K562 (cell line): ENCODE results near the gene NSF. TPM values are rescaled to one million over a fixed set of nuclear protein-coding genes. Genes with fewer than 3 reads are reported as not detected.

Experiments
- ATAC-seq: fragments of 200-7000 bp; cut with Tn5 transposase; 3 replicates; pipeline ENCODE4 v1.9.1; 2020; ENCODE audit warnings: moderate library complexity
- BruUV-seq: library from RNA; stranded (reverse); fragments of 400-500 nt; replicated peaks from 2 replicates; lab custom pipeline; 2021; lab: Mats Ljungman, UMichigan
- CTCF ChIA-PET: fragments of 300-600 bp; formaldehyde crosslinking; extraction: SDS; loops from one replicate; lab custom pipeline; 2021; ENCODE audit warnings: low intra/inter-chr PET ratio; lab: Yijun Ruan, JAX
- POLR2A ChIA-PET: fragments of 300-600, 350-650 bp; sonication (Branson Sonifier 250); formaldehyde crosslinking; extraction: SDS; loops from one replicate; lab custom pipeline; 2021; ENCODE audit warnings: antibody characterized with exemption, inconsistent platforms; lab: Yijun Ruan, JAX
- DNase-seq, 4 experiments: peaks; one replicate each; pipeline versions ENCODE4 v3.0.0 to v3.0.0-alpha.2; 2011 to 2018; ENCODE audit warnings: low spot score in 3 of 4, mixed read lengths in 3 of 4; ENCODE audit errors: extremely low read depth in 1 of 4
- FAIRE-seq: peaks from 2 replicates; lab custom pipeline; 2011; peaks lifted over from hg19 to GRCh38; lab: Jason Lieb, UNC
- H2AFZ ChIP-seq: 2 replicates; pipeline ENCODE4 v1.6.0; 2011; ENCODE audit warnings: low read depth, low read length, control low read depth, inconsistent platforms
- H3K27ac ChIP-seq: fragments of 200-600 bp; 3 replicates; pipeline ENCODE4 v1.8.0; 2011; ENCODE audit warnings: low read depth, mild to moderate bottlenecking, control low read depth, inconsistent platforms, low read length, moderate library complexity, mixed read lengths; ENCODE audit errors: extremely low read depth
- H3K27me3 ChIP-seq, 2 experiments: fragments of 300-600 bp in 1 of 2; 2 replicates in 1 of 2; 3 replicates in 1 of 2; pipeline versions ENCODE4 v1.6.0 to v1.8.0; 2011; ENCODE audit warnings: inconsistent platforms in 2 of 2, low read length in 2 of 2, mild to moderate bottlenecking in 1 of 2, mixed read lengths in 1 of 2, moderate library complexity in 1 of 2; ENCODE audit not compliant: control insufficient read depth in 2 of 2, insufficient read depth in 2 of 2
- H3K36me3 ChIP-seq: fragments of 300-600 bp; 3 replicates; pipeline ENCODE4 v1.8.0; 2011; ENCODE audit warnings: mild to moderate bottlenecking, low read length, inconsistent platforms; ENCODE audit not compliant: control insufficient read depth, insufficient read depth
- H3K4me1 ChIP-seq, 2 experiments: fragments of 200-600 bp in 1 of 2; replicated peaks in 1 of 2; 2 replicates in 1 of 2; 3 replicates in 1 of 2; pipeline versions ENCODE4 v1.5.1 to v1.8.0; 2011; ENCODE audit warnings: inconsistent platforms in 2 of 2, low read length in 2 of 2, mild to moderate bottlenecking in 1 of 2, mixed read lengths in 1 of 2, moderate library complexity in 1 of 2; ENCODE audit not compliant: control insufficient read depth in 2 of 2, insufficient read depth in 2 of 2
- H3K4me2 ChIP-seq: 2 replicates; pipeline ENCODE4 v1.6.1; 2011; ENCODE audit warnings: low read length, control low read depth, inconsistent platforms, mixed read lengths; ENCODE audit not compliant: insufficient read depth
- H3K4me3 ChIP-seq: fragments of 200-600 bp; sonication (generic), shearing (Covaris generic); 2 replicates; pipeline ENCODE4 v1.5.1; 2016; ENCODE audit warnings: control low read depth, inconsistent platforms
- H3K79me2 ChIP-seq: fragments of 200-600 bp; 3 replicates; pipeline ENCODE4 v1.8.0; 2011; ENCODE audit warnings: low read length, inconsistent platforms; ENCODE audit not compliant: control insufficient read depth, insufficient read depth
- H3K9ac ChIP-seq, 2 experiments: 2 replicates each; pipeline versions ENCODE4 v1.6.0 to v1.6.1; 2011; ENCODE audit warnings: low read depth in 2 of 2, low read length in 2 of 2, control low read depth in 1 of 2, inconsistent platforms in 1 of 2, mild to moderate bottlenecking in 1 of 2, mixed read lengths in 1 of 2; ENCODE audit not compliant: insufficient read depth in 1 of 2
- H3K9me1 ChIP-seq: one replicate; pipeline ENCODE4 v1.6.0; 2011; ENCODE audit warnings: inconsistent platforms, mild to moderate bottlenecking, low read length, moderate library complexity; ENCODE audit not compliant: control insufficient read depth, insufficient read depth
- H3K9me3 ChIP-seq: replicated peaks from 2 replicates; pipeline ENCODE4 v1.5.1; 2011; ENCODE audit warnings: low read depth, low read length, inconsistent platforms; ENCODE audit not compliant: control insufficient read depth, insufficient read depth
- H4K20me1 ChIP-seq: replicated peaks from 2 replicates; pipeline ENCODE4 v1.6.1; 2011; ENCODE audit warnings: low read length, inconsistent platforms, mixed read lengths; ENCODE audit not compliant: control insufficient read depth, insufficient read depth
- ASH1L ChIP-seq: fragments of 450-650 bp; IDR thresholded peaks from 2 replicates; pipeline ENCODE4 v1.6.1; 2018; ENCODE audit warnings: borderline replicate concordance, mild to moderate bottlenecking, low read depth; ENCODE audit not compliant: partially characterized antibody
- HMBOX1 ChIP-seq: sonication (generic); IDR thresholded peaks from 2 replicates; pipeline ENCODE4 v1.6.1; 2016
- KLF16 ChIP-seq: IDR thresholded peaks from 2 replicates; pipeline ENCODE4 v1.6.1; 2016; ENCODE audit warnings: antibody characterized with exemption
- TEAD1 ChIP-seq, 2 experiments: fragments of 450-650 bp in 1 of 2; sonication (generic) in 1 of 2; formaldehyde crosslinking; IDR thresholded peaks; 2 replicates each; pipeline versions ENCODE4 v1.4.0 to v1.8.0; 2020 to 2022; ENCODE audit warnings: mild to moderate bottlenecking in 2 of 2, missing genetic modification reagents in 1 of 2
- TEAD4 ChIP-seq, 2 experiments: sonication (generic) in 1 of 2; formaldehyde crosslinking in 1 of 2; IDR thresholded peaks; 2 replicates each; pipeline versions ENCODE4 v1.6.1 to v1.8.0; 2012 to 2022; ENCODE audit warnings: borderline replicate concordance in 1 of 2, inconsistent platforms in 1 of 2, low read length in 1 of 2, mild to moderate bottlenecking in 1 of 2, missing genetic modification reagents in 1 of 2
- WGBS: fragments of 100-300 bp; shearing (Covaris generic); methylation state at CpG from one replicate; pipeline ENCODE4 v1.1.6; 2016; ENCODE audit warnings: low coverage, mixed read lengths; ENCODE audit not compliant: insufficient coverage; ENCODE audit errors: missing lambda C conversion rate; 5-methylcytosine and 5-hydroxymethylcytosine counted together
- in situ Hi-C: fragments of 300-500 bp; cut with MboI; formaldehyde crosslinking; loops from 4 replicates; pipeline ENCODE4 v1.15.0; 2018; ENCODE audit warnings: inconsistent platforms, mixed read lengths
- intact Hi-C: fragments of 100-400 bp; cut with micrococcal nuclease; formaldehyde crosslinking; loops from 2 replicates; pipeline ENCODE4 v1.14.2; 2022
- polyA plus RNA-seq, 8 experiments: library from polyadenylated mRNA; depleted of rRNA in 4 of 8; stranded (reverse) in 5 of 8; unstranded in 3 of 8; fragments of >200 nt; fragmentation: Nextera tagmentation in 2 of 8; fragmentation: Illumina TruSeq in 1 of 8; extraction: Ambion mirVana in 2 of 8; extraction: Trizol in 1 of 8; gene quantifications; 2 replicates each; pipeline versions ENCODE4 v1.2.1 to v1.2.3, GENCODE V29; 2011 to 2014; ENCODE audit warnings: inconsistent platforms in 1 of 8, missing spikeins in 1 of 8
- total RNA-seq, 7 experiments: library from RNA; depleted of rRNA in 6 of 7; stranded (reverse); fragments of >200 nt in 6 of 7; fragmentation: Illumina TruSeq in 2 of 7; extraction: Trizol in 2 of 7; gene quantifications; 2 replicates each; pipeline versions ENCODE4 v1.2.1 to v1.2.3, GENCODE V29; 2011 to 2021; ENCODE audit warnings: low replicate concordance in 1 of 7

NSF gene
- total and polyA plus RNA-seq, 9 of the 15 experiments (the other 6 are each of a cell fraction or from before 2014, with no cell fraction given): 16.7 to 39.8 (median 36.7) TPM

GRCh38 chr17:46785696-46786095, 195.2 kb downstream of the NSF start:
- ChIA-PET POLR2A (interaction anchor here (0.7 to 1.2 kb wide), 4 partner anchors 9 to 12 kb away, joined by 3 to 5 read pairs (median 4); no protein-coding TSS in a partner anchor), CTCF (no interaction called here)
- in situ Hi-C loops (no loop called here), intact Hi-C loops (no loop called here)
- peak overlapping the region; percentile 74 for H2AFZ ChIP-seq
- TF ChIP-seq ASH1L (no peak), HMBOX1 (no peak), TEAD4 (IDR thresholded peaks at IDR 0.05; ENCODE audit: low read length) (peak; percentile 33; the same call in 1 of the 2 replicates), TEAD4 (CRISPR knock-in tag; IDR thresholded peaks at IDR 0.05; ENCODE audit: borderline replicate concordance) (no peak), TEAD1 (CRISPR knock-in tag; IDR thresholded peaks at IDR 0.05) (peak; percentile 24 to 31; a peak in 1 of 4 replicates), KLF16 (no peak)
- peaks cover 23 to 51% of the 10 kb centered on the region in 2 experiments for H3K4me1 ChIP-seq
- FAIRE-seq: no peak
- H3K36me3 ChIP-seq: no peaks in the 10 kb centered on the region
- no peaks in the 10 kb centered on the region for H4K20me1 ChIP-seq
- H3K9me1 ChIP-seq: no peaks in the 10 kb centered on the region
- ATAC-seq: peak; percentile 28; the same call in 2 of the 3 replicates
- H3K9me3 ChIP-seq: no peaks in the 10 kb centered on the region
- H3K79me2 ChIP-seq: no peaks in the 10 kb centered on the region
- BruUV-seq: no TSS peak
- no peak overlapping the region for H3K4me2 ChIP-seq
- no peaks in the 10 kb centered on the region for H3K27me3 ChIP-seq
- H3K4me3 ChIP-seq: no peak overlapping the region
- DNase-seq: peak in 3 of 4 experiments; percentile 58 to 63 (median 60)
- H3K9ac ChIP-seq: peak overlapping the region in 1 of 2 experiments; percentile 83; a peak in 2 of 4 replicates
- H3K27ac ChIP-seq: no peak overlapping the region
- 14% methylated on average over 5 of the region's 7 CpGs for WGBS
